Natural killer cell (primary cell): ENCODE data around the gene C6orf15. TPM values are rescaled to one million over a fixed set of nuclear protein-coding genes. Genes with fewer than 3 reads are reported as not detected.

Source experiments
- ATAC-seq, 3 donors: fragments of 150-1000 bp in 2 of 3; fragments of 200-7000 bp in 1 of 3; cut with Tn5 transposase; 1 replicate in 1 of 3; 2 replicates in 2 of 3; pipeline ENCODE4 v1.10.0; 2021; ENCODE audit warnings: mild to moderate bottlenecking in 2 of 3, moderate library complexity in 2 of 3
- DNase-seq, 2 donors: peaks; one replicate each; pipeline versions ENCODE4 v3.0.0 to v3.0.0-alpha.2; 2013 to 2021; ENCODE audit warnings: mixed read lengths in 1 of 2
- H3K27ac ChIP-seq: one replicate; pipeline ENCODE4 v1.5.1; 2013; ENCODE audit warnings: mild to moderate bottlenecking, low read length
- H3K27me3 ChIP-seq: one replicate; pipeline ENCODE4 v1.6.1; 2013; ENCODE audit warnings: low read length; ENCODE audit not compliant: control insufficient read depth, insufficient read depth
- H3K36me3 ChIP-seq: one replicate; pipeline ENCODE4 v1.6.1; 2013; ENCODE audit warnings: low read length; ENCODE audit not compliant: control insufficient read depth, insufficient read depth
- H3K4me1 ChIP-seq: one replicate; pipeline ENCODE4 v1.6.1; 2013; ENCODE audit warnings: low read length; ENCODE audit not compliant: control insufficient read depth, insufficient read depth
- H3K4me3 ChIP-seq: one replicate; pipeline ENCODE4 v1.5.1; 2013; ENCODE audit warnings: low read length
- H3K9me3 ChIP-seq: one replicate; pipeline ENCODE4 v1.6.1; 2013; ENCODE audit warnings: low read length; ENCODE audit not compliant: control insufficient read depth, insufficient read depth
- H3K27ac Mint-ChIP-seq, 2 donors: one replicate each; pipeline ENCODE4 v1.8.0; 2022; ENCODE audit warnings: mild to moderate bottlenecking in 2 of 2, mixed read lengths in 2 of 2, moderate library complexity in 1 of 2
- H3K27me3 Mint-ChIP-seq, 2 donors: one replicate each; pipeline ENCODE4 v1.8.0; 2022; ENCODE audit warnings: low read depth in 2 of 2, mixed read lengths in 2 of 2
- H3K36me3 Mint-ChIP-seq: one replicate; pipeline ENCODE4 v1.8.0; 2022; ENCODE audit warnings: mixed read lengths
- H3K4me1 Mint-ChIP-seq, 2 donors: one replicate each; pipeline ENCODE4 v1.8.0; 2022; ENCODE audit warnings: mixed read lengths in 2 of 2
- H3K4me3 Mint-ChIP-seq: one replicate; pipeline ENCODE4 v1.8.0; 2022; ENCODE audit warnings: mild to moderate bottlenecking, moderate library complexity, mixed read lengths
- H3K9me3 Mint-ChIP-seq, 2 donors: one replicate each; pipeline ENCODE4 v1.8.0; 2022; ENCODE audit warnings: mixed read lengths in 2 of 2
- CTCF ChIP-seq: fragments of 200-600 bp; IDR thresholded peaks from one replicate; pipeline ENCODE4 v1.8.0; 2022; ENCODE audit warnings: antibody characterized with exemption
- WGBS: methylation state at CpG from one replicate; pipeline ENCODE4 v1.1.7; 2013; ENCODE audit warnings: missing lambda C conversion rate; ENCODE audit not compliant: insufficient coverage; 5-methylcytosine and 5-hydroxymethylcytosine counted together
- intact Hi-C: fragments of 100-400 bp; cut with micrococcal nuclease; formaldehyde crosslinking; loops from one replicate; pipeline ENCODE4 v1.14.2; 2022
- total RNA-seq, 4 donors: library from RNA; stranded (reverse); fragments of 120-200 nt in 1 of 4; gene quantifications; one replicate each; pipeline versions ENCODE4 v1.2.3 to v1.2.4, GENCODE V29; 2013 to 2022

Gene C6orf15
- total RNA-seq, 3 donors from 2014 or later (not counting 1 experiment from before 2014, with no cell fraction given) = not detected

- peaks cover 0 to 3% of the 10 kb centered on the region in 2 donors for H3K27me3 Mint-ChIP-seq
- TF ChIP-seq CTCF = no peak
- WGBS = 91% methylated on average over 15 of the region's 15 CpGs
- peaks cover 5 to 6% of the 10 kb centered on the region in 2 donors for H3K4me1 Mint-ChIP-seq
- Histone ChIP-seq H3K27me3 (no peaks in the 10 kb centered on the region), H3K9me3 (no peaks in the 10 kb centered on the region), H3K4me1 (peaks cover 6% of the 10 kb centered on the region), H3K36me3 (peaks cover 2% of the 10 kb centered on the region), H3K4me3 (no peak overlapping the region), H3K27ac (no peak overlapping the region)
- H3K27ac Mint-ChIP-seq = no peak overlapping the region
- H3K4me3 Mint-ChIP-seq = no peak overlapping the region
- H3K9me3 Mint-ChIP-seq = no peaks in the 10 kb centered on the region
- intact Hi-C loops = no loop called here
- DNase-seq (no peak), ATAC-seq (no peak)
- no peaks in the 10 kb centered on the region for H3K36me3 Mint-ChIP-seq
Observed at GRCh38 chr6:31140643-31141042, 28.3 kb upstream of the C6orf15 start.

- Mint-ChIP-seq H3K4me3 (no peak overlapping the region), H3K9me3 (no peaks in the 10 kb centered on the region), H3K27me3 (peaks cover 0 to 3% of the 10 kb centered on the region in 2 donors), H3K36me3 (no peaks in the 10 kb centered on the region), H3K27ac (no peak overlapping the region), H3K4me1 (peaks cover 5 to 6% of the 10 kb centered on the region in 2 donors)
- no peaks in the 10 kb centered on the region for H3K27me3 ChIP-seq
- H3K27ac ChIP-seq = no peak overlapping the region
- 73% methylated on average over 4 of the region's 4 CpGs for WGBS
- DNase-seq (no peak), ATAC-seq (no peak)
- intact Hi-C loops = no loop called here
- H3K4me1 ChIP-seq = peaks cover 6% of the 10 kb centered on the region
- no peak for TF ChIP-seq CTCF
- H3K9me3 ChIP-seq = no peaks in the 10 kb centered on the region
- H3K36me3 ChIP-seq = no peaks in the 10 kb centered on the region
- H3K4me3 ChIP-seq = no peak overlapping the region
Observed at GRCh38 chr6:31139599-31139998, 27.2 kb upstream of the C6orf15 start.

GRCh38 chr6:31138982-31139381, 26.6 kb upstream of the C6orf15 start, which contains the start of gene PSORS1C2:
PSORS1C2 (minus strand) TSS chr6:31139066; CDS start chr6:31139026, 40 bp downstream.
- DNase-seq (no peak), ATAC-seq (no peak)
- intact Hi-C loops = no loop called here
- Histone ChIP-seq H3K4me3 (no peak within 1 kb of the TSS), H3K36me3 (no peaks in the 10 kb centered on the region), H3K27ac (no peak within 1 kb of the TSS), H3K9me3 (no peaks in the 10 kb centered on the region), H3K27me3 (no peaks in the 10 kb centered on the region), H3K4me1 (peaks cover 6% of the 10 kb centered on the region)
- Mint-ChIP-seq H3K9me3 (no peaks in the 10 kb centered on the region), H3K27me3 (peaks cover 0 to 3% of the 10 kb centered on the region in 2 donors), H3K4me1 (peaks cover 5 to 6% of the 10 kb centered on the region in 2 donors), H3K27ac (no peak within 1 kb of the TSS), H3K4me3 (no peak within 1 kb of the TSS), H3K36me3 (no peaks in the 10 kb centered on the region)
- no peak for TF ChIP-seq CTCF
- WGBS = 82% methylated on average over 4 of the region's 4 CpGs

- Histone ChIP-seq H3K27me3 (no peaks in the 10 kb centered on the region), H3K9me3 (no peaks in the 10 kb centered on the region), H3K36me3 (no peaks in the 10 kb centered on the region), H3K4me3 (no peak overlapping the region), H3K4me1 (peaks cover 6% of the 10 kb centered on the region), H3K27ac (no peak overlapping the region)
- Mint-ChIP-seq H3K27me3 (peaks cover 0 to 3% of the 10 kb centered on the region in 2 donors), H3K9me3 (no peaks in the 10 kb centered on the region), H3K36me3 (no peaks in the 10 kb centered on the region), H3K27ac (no peak overlapping the region), H3K4me1 (peaks cover 5 to 6% of the 10 kb centered on the region in 2 donors), H3K4me3 (no peak overlapping the region)
- WGBS = 86% methylated on average over 6 of the region's 10 CpGs
- no peak for TF ChIP-seq CTCF
- no peak for DNase-seq
- intact Hi-C loops = no loop called here
- no peak for ATAC-seq
Observed at GRCh38 chr6:31135710-31136109, 23.3 kb upstream of the C6orf15 start.
